Peyer's patch (tissue), 4 donors: ENCODE measurements around the gene TRAF3. TPM values are rescaled to one million over a fixed set of nuclear protein-coding genes. Genes with fewer than 3 reads are reported as not detected.
"Not testable (repeated sequence)": the region's sequence is repeated elsewhere in the genome, so short reads cannot be mapped to it uniquely, and the experiment has no call there.

Experiments used
- DNase-seq, 3 donors: peaks; one replicate each; pipeline ENCODE4 v3.0.0-alpha.2; 2017 to 2019
- H3K27ac ChIP-seq, 4 donors: fragments of 200-600 bp; sonication (generic); one replicate each; pipeline ENCODE4 v1.5.1; 2016 to 2019
- H3K27me3 ChIP-seq, 2 donors: fragments of 200-600 bp; sonication (generic); one replicate each; pipeline ENCODE4 v1.5.1; 2019
- H3K36me3 ChIP-seq, 3 donors: fragments of 200-600 bp; sonication (generic); one replicate each; pipeline ENCODE4 v1.5.1; 2016 to 2019
- H3K4me1 ChIP-seq, 4 donors: fragments of 200-600 bp; sonication (generic); one replicate each; pipeline ENCODE4 v1.5.1; 2016 to 2019
- H3K4me3 ChIP-seq, 4 donors: fragments of 200-600 bp; sonication (generic); 1 replicate in 3 of 4; 2 replicates in 1 of 4; pipeline ENCODE4 v1.5.1; 2016 to 2019; ENCODE audit warnings: mild to moderate bottlenecking in 1 of 4
- H3K9me3 ChIP-seq, 4 donors: fragments of 200-600 bp; sonication (generic); one replicate each; pipeline ENCODE4 v1.5.1; 2016 to 2019; ENCODE audit warnings: mild to moderate bottlenecking in 1 of 4
- CTCF ChIP-seq, 6 experiments: fragments of 450-650 bp in 4 of 6; fragments of 200-600 bp in 2 of 6; sonication (generic) in 1 of 6; IDR thresholded peaks; one replicate each; pipeline ENCODE4 v1.5.1; 2017 to 2019; ENCODE audit warnings: antibody characterized with exemption in 6 of 6, mild to moderate bottlenecking in 3 of 6, moderate library complexity in 1 of 6
- POLR2A ChIP-seq, 2 donors: fragments of 450-650 bp; IDR thresholded peaks; one replicate each; pipeline ENCODE4 v1.5.1; 2017; ENCODE audit warnings: antibody characterized with exemption in 2 of 2, mild to moderate bottlenecking in 2 of 2, moderate library complexity in 2 of 2
- total RNA-seq, 4 donors: library from RNA; depleted of rRNA; stranded (reverse); fragments of >200 nt; gene quantifications; one replicate each; pipeline ENCODE4 v1.1.0, GENCODE V29; 2016

Gene TRAF3
- total RNA-seq, 4 donors from 2014 or later: 31.7 to 47.8 (median 41.8) TPM

- no peak overlapping the region for H3K4me3 ChIP-seq
- no peaks in the 10 kb centered on the region for H3K27me3 ChIP-seq
- no peaks in the 10 kb centered on the region for H3K9me3 ChIP-seq
- H3K4me1 ChIP-seq: peaks cover 0 to 14% (median 5%) of the 10 kb centered on the region in 4 donors
- no peak for DNase-seq
- TF ChIP-seq CTCF (IDR thresholded peaks at IDR 0.05): no peak
- TF ChIP-seq POLR2A (IDR thresholded peaks at IDR 0.05): no peak
- no peaks in the 10 kb centered on the region for H3K36me3 ChIP-seq
- H3K27ac ChIP-seq: no peak overlapping the region
Observed at GRCh38 chr14:102764220-102764671, 13.0 kb upstream of the TRAF3 start.

- H3K36me3 ChIP-seq, H3K4me3 ChIP-seq, H3K27me3 ChIP-seq, DNase-seq, H3K9me3 ChIP-seq, H3K27ac ChIP-seq: not testable (repeated sequence)
- H3K4me1 ChIP-seq: peaks cover 0 to 14% (median 5%) of the 10 kb centered on the region in 4 donors
Observed at GRCh38 chr14:102765770-102766169, 11.5 kb upstream of the TRAF3 start.

DNA sequence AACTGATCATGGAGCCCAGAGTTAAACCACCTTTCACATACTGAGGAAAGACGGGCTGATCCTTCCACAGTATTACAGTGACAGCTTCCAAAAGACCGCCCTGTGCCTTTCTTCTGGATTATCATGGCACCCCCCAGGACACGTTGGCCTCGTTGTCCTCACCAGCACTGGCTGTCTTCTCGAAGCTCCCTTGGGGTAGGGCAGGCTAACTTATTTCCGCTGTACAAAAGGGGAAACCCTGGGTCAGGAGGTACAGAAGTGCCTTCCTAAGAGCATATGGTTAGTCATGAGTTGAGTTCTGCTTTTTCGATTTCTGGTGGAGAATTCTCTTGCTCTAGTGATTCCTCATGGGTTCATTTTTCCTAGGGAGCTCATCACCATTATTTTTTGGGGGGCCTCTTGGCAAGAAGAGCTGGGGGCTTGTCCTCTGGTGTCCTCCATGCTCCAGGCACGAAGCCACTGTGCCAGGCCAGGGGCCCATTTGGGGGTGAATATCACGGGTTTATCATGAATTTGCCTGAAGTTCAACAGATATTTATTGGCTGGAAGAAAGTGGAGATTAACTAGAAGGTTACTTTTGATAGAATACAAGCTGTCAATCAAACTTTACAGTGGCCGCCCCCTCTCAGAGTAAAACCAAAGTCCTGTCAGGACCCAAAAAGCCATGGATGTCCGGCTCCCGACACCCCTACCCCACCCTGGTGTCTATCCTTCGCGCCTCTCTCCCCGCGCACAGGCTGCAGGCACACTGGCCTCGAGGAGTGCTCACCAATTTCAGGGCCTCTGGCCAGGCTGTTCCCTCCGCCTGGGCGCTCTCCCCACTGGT lies 8.8 kb upstream of the TRAF3 start:
- TF ChIP-seq POLR2A (IDR thresholded peaks at IDR 0.05): no peak
- TF ChIP-seq CTCF (IDR thresholded peaks at IDR 0.05): no peak
- peak overlapping the region in 3 of 4 donors; percentile 15 to 71 (median 25) for H3K27ac ChIP-seq
- DNase-seq: peak; percentile 23 to 80 (median 74)

GRCh38 chr14:102769049-102769327 lies 8.3 kb upstream of the TRAF3 start:
- Histone ChIP-seq H3K9me3 (no peaks in the 10 kb centered on the region), H3K4me3 (no peak overlapping the region), H3K36me3 (no peaks in the 10 kb centered on the region), H3K4me1 (peaks cover 0 to 14% (median 5%) of the 10 kb centered on the region in 4 donors), H3K27me3 (no peaks in the 10 kb centered on the region), H3K27ac (peak overlapping the region in 3 of 4 donors; percentile 15 to 71 (median 25))
- TF ChIP-seq POLR2A (IDR thresholded peaks at IDR 0.05): no peak
- no peak for DNase-seq

More for the DNA sequence above, 8.8 kb upstream of the TRAF3 start:
- H3K36me3 ChIP-seq: no peaks in the 10 kb centered on the region
- H3K4me1 ChIP-seq: peaks cover 0 to 14% (median 5%) of the 10 kb centered on the region in 4 donors
- no peak overlapping the region for H3K4me3 ChIP-seq
- H3K9me3 ChIP-seq: no peaks in the 10 kb centered on the region
- H3K27me3 ChIP-seq: no peaks in the 10 kb centered on the region

GRCh38 chr14:102770147-102771123 lies 6.8 kb upstream of the TRAF3 start:
- TF ChIP-seq POLR2A (IDR thresholded peaks at IDR 0.05) (no peak), CTCF (IDR thresholded peaks at IDR 0.05) (no peak)
- Histone ChIP-seq H3K27me3 (no peaks in the 10 kb centered on the region), H3K4me1 (peaks cover 0 to 14% (median 5%) of the 10 kb centered on the region in 4 donors), H3K36me3 (no peaks in the 10 kb centered on the region), H3K4me3 (no peak overlapping the region), H3K27ac (no peak overlapping the region), H3K9me3 (no peaks in the 10 kb centered on the region)
- peak in 1 of 3 donors; percentile 30 for DNase-seq

GRCh38 chr14:102771144-102771543 lies 6.1 kb upstream of the TRAF3 start:
- peak in 1 of 3 donors; percentile 23 for DNase-seq

More at GRCh38 chr14:102771144-102771543, 6.1 kb upstream of the TRAF3 start:
- no peaks in the 10 kb centered on the region for H3K36me3 ChIP-seq
- H3K27ac ChIP-seq: no peak overlapping the region
- no peaks in the 10 kb centered on the region for H3K27me3 ChIP-seq
- no peak for TF ChIP-seq POLR2A (IDR thresholded peaks at IDR 0.05)
- TF ChIP-seq CTCF (IDR thresholded peaks at IDR 0.05): no peak
- no peak overlapping the region for H3K4me3 ChIP-seq
- no peaks in the 10 kb centered on the region for H3K9me3 ChIP-seq
- H3K4me1 ChIP-seq: peaks cover 0 to 14% (median 5%) of the 10 kb centered on the region in 4 donors
